ENCODE results near the gene IQCB1. TPM values are rescaled to one million over a fixed set of nuclear protein-coding genes. Genes with fewer than 3 reads are reported as not detected.
A peak's percentile ranks its signal among the peaks of the same experiment; 100 is the strongest.

IQCB1 gene
- total RNA-seq, 6 experiments from 2014 or later, result 8.4 to 11.9 (median 10.1) TPM

GRCh38 chr3:121740896-121741295 is 94.0 kb downstream of the IQCB1 start:
- no peak overlapping the region for H3K27ac Mint-ChIP-seq
- H3K9me3 Mint-ChIP-seq, result peaks cover 4% of the 10 kb centered on the region
- H3K4me1 Mint-ChIP-seq (ENCODE audit: low read depth), result peaks cover 14% of the 10 kb centered on the region
- no peak for DNase-seq
- H3K27me3 Mint-ChIP-seq (ENCODE audit: insufficient read depth), result no peaks in the 10 kb centered on the region
- H3K4me3 Mint-ChIP-seq, result no peak overlapping the region
- TF ChIP-seq CTCF (IDR thresholded peaks at IDR 0.05), result no peak
- peaks cover 22% of the 10 kb centered on the region for H3K36me3 Mint-ChIP-seq (ENCODE audit: low read depth)

- no peak for DNase-seq
- H3K4me1 Mint-ChIP-seq (ENCODE audit: low read depth), result peaks cover 24% of the 10 kb centered on the region
- no peak overlapping the region for H3K27ac Mint-ChIP-seq
- H3K4me3 Mint-ChIP-seq, result no peak overlapping the region
- H3K9me3 Mint-ChIP-seq, result peaks cover 4% of the 10 kb centered on the region
- TF ChIP-seq CTCF (IDR thresholded peaks at IDR 0.05), result no peak
- peaks cover 22% of the 10 kb centered on the region for H3K36me3 Mint-ChIP-seq (ENCODE audit: low read depth)
- H3K27me3 Mint-ChIP-seq (ENCODE audit: insufficient read depth), result no peaks in the 10 kb centered on the region
Measured at GRCh38 chr3:121739902-121740301, 95.0 kb downstream of the IQCB1 start.

GRCh38 chr3:121737644-121738043 is 97.2 kb downstream of the IQCB1 start:
- Mint-ChIP-seq H3K4me3 (no peak overlapping the region), H3K27ac (no peak overlapping the region), H3K9me3 (peaks cover 4% of the 10 kb centered on the region), H3K4me1 (ENCODE audit: low read depth) (peaks cover 37% of the 10 kb centered on the region), H3K27me3 (ENCODE audit: insufficient read depth) (no peaks in the 10 kb centered on the region), H3K36me3 (ENCODE audit: low read depth) (peaks cover 14% of the 10 kb centered on the region)
- DNase-seq, result no peak
- no peak for TF ChIP-seq CTCF (IDR thresholded peaks at IDR 0.05)

GRCh38 chr3:121736112-121736511 is 98.7 kb downstream of the IQCB1 start:
- Mint-ChIP-seq H3K4me1 (ENCODE audit: low read depth) (peaks cover 45% of the 10 kb centered on the region), H3K4me3 (no peak overlapping the region), H3K36me3 (ENCODE audit: low read depth) (0 out of 2 replicates have a peak, but pooled peaks cover 3% of the 10 kb centered on the region), H3K27ac (peak overlapping the region; percentile 67), H3K9me3 (no peaks in the 10 kb centered on the region), H3K27me3 (ENCODE audit: insufficient read depth) (no peaks in the 10 kb centered on the region)
- no peak for TF ChIP-seq CTCF (IDR thresholded peaks at IDR 0.05)
- DNase-seq, result no peak

GRCh38 chr3:121735047-121735696 is 99.7 kb downstream of the IQCB1 start:
- peak overlapping the region; percentile 29; the same call in 1 of the 2 replicates for H3K27ac Mint-ChIP-seq
- H3K27me3 Mint-ChIP-seq (ENCODE audit: insufficient read depth), result no peaks in the 10 kb centered on the region
- H3K4me3 Mint-ChIP-seq, result no peak overlapping the region
- peaks cover 45% of the 10 kb centered on the region for H3K4me1 Mint-ChIP-seq (ENCODE audit: low read depth)
- 0 out of 2 replicates have a peak, but pooled peaks cover 3% of the 10 kb centered on the region for H3K36me3 Mint-ChIP-seq (ENCODE audit: low read depth)
- no peak for TF ChIP-seq CTCF (IDR thresholded peaks at IDR 0.05)
- H3K9me3 Mint-ChIP-seq, result no peaks in the 10 kb centered on the region
- no peak for DNase-seq

Measured in HFFc6 (cell line).